Retinal pigment epithelial cell (primary cell): ENCODE data around the gene ZNF213.

ENCODE experiments used
- DNase-seq: peaks from one replicate; pipeline ENCODE4 v3.0.0-alpha.2; 2010; ENCODE audit warnings: low read depth
- H3K4me3 ChIP-seq: 2 replicates; pipeline ENCODE4 v1.5.1; 2011; ENCODE audit warnings: mild to moderate bottlenecking, low read length, control low read depth, moderate library complexity
- CTCF ChIP-seq: conservative IDR thresholded peaks from 2 replicates; pipeline ENCODE4 v1.5.1; 2011; ENCODE audit warnings: low read depth, low read length, control low read depth, inconsistent platforms

Gene ZNF213, protein sequence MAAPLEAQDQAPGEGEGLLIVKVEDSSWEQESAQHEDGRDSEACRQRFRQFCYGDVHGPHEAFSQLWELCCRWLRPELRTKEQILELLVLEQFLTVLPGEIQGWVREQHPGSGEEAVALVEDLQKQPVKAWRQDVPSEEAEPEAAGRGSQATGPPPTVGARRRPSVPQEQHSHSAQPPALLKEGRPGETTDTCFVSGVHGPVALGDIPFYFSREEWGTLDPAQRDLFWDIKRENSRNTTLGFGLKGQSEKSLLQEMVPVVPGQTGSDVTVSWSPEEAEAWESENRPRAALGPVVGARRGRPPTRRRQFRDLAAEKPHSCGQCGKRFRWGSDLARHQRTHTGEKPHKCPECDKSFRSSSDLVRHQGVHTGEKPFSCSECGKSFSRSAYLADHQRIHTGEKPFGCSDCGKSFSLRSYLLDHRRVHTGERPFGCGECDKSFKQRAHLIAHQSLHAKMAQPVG

DNA sequence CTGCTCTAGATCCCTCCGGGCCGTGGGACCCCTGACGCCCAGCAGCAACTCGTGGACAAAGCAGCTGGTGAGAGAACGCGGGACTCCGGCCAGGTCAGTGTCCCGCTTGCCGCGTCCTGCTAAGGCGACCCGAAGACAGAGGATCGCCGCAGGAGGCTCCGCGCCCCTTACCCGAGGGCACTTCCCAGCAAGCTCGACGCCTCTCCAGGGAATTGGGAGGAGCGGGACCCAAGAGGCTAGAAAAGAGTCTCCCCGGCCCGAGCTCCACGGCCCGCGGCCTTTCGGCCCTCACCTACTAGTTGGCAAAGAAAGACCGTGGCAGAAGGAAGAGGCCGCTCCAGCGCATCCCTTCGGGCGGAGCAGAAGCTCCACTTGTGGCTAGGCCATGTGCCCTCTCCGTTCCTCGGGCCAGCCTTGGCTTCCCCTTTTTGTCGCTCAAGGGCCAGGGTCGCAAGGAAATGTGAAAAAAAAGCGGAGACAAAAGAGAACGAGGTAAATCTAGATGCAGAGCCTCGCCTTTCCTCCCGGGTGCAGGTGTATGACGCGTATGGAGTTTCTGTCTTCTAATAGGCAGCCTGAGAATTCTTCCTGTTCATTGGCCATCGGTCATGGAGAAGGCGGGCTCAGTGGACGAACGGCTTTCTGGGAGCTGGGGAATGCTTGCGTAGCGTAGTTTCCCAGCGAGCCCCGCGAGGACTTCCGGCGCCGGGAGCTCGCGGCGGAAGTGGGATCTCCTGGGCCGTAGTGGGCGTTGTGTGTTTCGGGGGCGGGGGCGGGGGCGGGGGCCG lies at the start of gene ZNF213:
Gene ZNF213 (plus strand): TSS at position 692 of the 788 bp plus-strand sequence. CDS start 2,252 bp downstream, outside the sequence.
- peak; percentile 93 for DNase-seq
- TF ChIP-seq CTCF: no peak

DNA sequence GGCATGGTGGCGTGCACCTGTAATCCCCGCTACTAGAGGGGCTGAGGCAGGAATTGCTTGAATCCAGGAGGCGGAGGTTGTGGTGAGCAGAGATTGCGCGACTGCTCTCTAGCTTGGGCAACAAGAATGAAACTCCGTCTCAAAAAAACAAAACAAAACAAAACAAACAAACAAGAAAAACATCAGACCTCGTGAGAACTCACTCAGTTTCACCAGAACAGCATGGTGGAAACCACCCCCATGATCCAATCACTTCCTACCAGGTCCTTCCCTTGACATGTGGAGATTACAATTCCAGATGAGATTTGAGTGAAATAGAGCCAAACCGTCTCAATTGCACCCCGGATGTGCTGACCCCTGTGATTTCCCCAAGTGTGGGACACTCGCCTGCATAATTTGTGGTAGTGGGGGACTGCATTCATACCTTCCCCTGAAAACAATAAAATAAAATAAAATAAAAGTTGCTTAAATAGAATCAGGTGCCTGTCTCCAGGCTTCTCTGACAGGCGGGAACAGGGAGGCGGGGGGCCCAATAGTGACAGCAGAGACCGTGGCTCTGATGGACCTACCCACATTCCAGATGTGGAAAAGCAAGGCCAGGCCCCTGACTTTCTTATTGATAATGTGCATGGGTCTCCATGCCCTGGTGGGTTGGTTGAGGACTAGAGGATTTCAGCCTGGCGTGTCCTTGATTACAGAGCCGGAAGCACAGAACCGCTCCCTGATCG lies 48.8 kb upstream of the ZNF213 start:
- TF ChIP-seq CTCF: no peak
- H3K4me3 ChIP-seq: no peak overlapping the region
- no peak for DNase-seq

More for the DNA sequence above, at the start of gene ZNF213:
- H3K4me3 ChIP-seq: peak within 1 kb of the TSS; percentile 99

GRCh38 chr16:3086596-3087242 lies 48.1 kb upstream of the ZNF213 start:
- no peak for DNase-seq
- H3K4me3 ChIP-seq: no peak overlapping the region
- TF ChIP-seq CTCF: no peak

DNA sequence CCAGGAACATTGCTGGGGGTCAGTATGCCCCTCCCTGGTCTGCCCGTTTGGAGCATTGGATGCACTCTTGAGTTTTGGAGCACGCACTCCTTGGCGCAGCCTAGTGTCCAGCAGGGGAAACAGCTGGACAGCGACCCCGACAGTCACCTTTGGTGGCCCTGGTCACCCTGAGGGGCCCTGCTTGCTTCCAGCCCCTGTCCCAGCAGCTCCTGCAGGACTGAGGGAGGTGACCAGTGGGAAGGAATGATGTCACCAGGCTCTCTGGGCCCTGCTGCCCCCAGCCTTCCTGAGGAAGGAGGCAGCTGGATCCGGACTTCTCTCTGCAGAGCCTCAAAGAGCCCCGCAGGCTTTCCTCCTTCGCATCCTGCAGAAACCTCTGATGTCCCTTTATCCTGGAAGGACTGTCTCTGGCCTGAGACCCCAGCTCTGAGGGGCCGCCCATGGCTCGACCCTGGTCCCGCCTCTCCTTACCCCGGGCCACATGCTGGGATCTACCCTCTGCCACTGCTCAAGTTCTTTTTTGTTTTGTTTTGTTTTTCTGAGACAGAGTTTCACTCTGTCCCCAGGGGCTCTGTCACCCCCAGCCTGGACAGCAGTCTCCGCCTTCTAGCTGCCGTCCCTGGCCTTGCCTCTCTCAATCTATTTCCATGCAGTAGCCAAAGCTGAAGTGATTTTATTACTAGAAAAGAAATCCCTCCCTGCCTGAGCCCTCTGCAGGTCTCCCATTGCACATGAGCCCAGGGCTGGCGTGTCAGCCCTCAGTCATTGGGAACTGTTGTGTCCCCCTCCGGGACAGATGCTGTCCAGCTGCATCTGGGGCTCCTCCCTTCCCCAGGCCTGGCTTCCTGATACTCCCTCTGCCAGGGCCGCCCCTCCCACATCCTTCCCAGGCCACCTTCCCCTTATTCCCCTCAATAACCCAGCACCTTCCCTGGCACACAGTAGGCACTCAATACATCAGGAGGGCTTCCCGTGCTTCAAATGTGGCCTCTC lies 47.3 kb upstream of the ZNF213 start:
- TF ChIP-seq CTCF: peak; percentile 22
- no peak for DNase-seq
- H3K4me3 ChIP-seq: no peak overlapping the region

GRCh38 chr16:3088450-3088849 lies 46.4 kb upstream of the ZNF213 start:
- no peak for DNase-seq
- H3K4me3 ChIP-seq: no peak overlapping the region
- no peak for TF ChIP-seq CTCF
